ENCODE measurements around the gene SNAPC2. TPM values are rescaled to one million over a fixed set of nuclear protein-coding genes. Genes with fewer than 3 reads are reported as not detected.

Gene SNAPC2
- total and polyA plus RNA-seq, 2 of the 13 experiments (the other 11 are each of a cell fraction or from before 2014, with no cell fraction given), result 10.2 to 12.7 TPM

GRCh38 chr19:7881910-7882309 lies 38.2 kb upstream of the SNAPC2 start (continued):
- no peak for TF ChIP-seq ZNF280D (CRISPR knock-in tag; IDR thresholded peaks at IDR 0.05)
- no peak for TF ChIP-seq MTF2 (CRISPR knock-in tag; IDR thresholded peaks at IDR 0.05; ENCODE audit: borderline replicate concordance)
- TF ChIP-seq NFE2 (CRISPR knock-in tag; IDR thresholded peaks at IDR 0.05), result no peak
- TF ChIP-seq CBX5 (CRISPR knock-in tag; IDR thresholded peaks at IDR 0.05; ENCODE audit: borderline replicate concordance), result no peak
- TF ChIP-seq, protein P1, sequence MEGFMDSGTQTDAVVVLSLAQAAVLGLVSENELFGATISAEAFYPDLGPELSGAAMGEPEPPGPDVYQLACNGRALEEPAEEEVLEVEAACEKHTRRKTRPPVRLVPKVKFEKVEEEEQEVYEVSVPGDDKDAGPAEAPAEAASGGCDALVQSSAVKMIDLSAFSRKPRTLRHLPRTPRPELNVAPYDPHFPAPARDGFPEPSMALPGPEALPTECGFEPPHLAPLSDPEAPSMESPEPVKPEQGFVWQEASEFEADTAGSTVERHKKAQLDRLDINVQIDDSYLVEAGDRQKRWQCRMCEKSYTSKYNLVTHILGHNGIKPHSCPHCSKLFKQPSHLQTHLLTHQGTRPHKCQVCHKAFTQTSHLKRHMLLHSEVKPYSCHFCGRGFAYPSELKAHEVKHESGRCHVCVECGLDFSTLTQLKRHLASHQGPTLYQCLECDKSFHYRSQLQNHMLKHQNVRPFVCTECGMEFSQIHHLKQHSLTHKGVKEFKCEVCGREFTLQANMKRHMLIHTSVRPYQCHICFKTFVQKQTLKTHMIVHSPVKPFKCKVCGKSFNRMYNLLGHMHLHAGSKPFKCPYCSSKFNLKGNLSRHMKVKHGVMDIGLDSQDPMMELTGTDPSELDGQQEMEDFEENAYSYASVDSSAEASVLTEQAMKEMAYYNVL (CRISPR knock-in tag; IDR thresholded peaks at IDR 0.05; ENCODE audit: borderline replicate concordance), result no peak
- no peak for TF ChIP-seq JUND (CRISPR knock-in tag; IDR thresholded peaks at IDR 0.05)
- no peak for TF ChIP-seq ATF5 (CRISPR knock-in tag; IDR thresholded peaks at IDR 0.05; ENCODE audit: low read depth)
- no peak for TF ChIP-seq ZNF180 (CRISPR knock-in tag; IDR thresholded peaks at IDR 0.05; ENCODE audit: borderline replicate concordance, low read depth)
